Measurements from ENCODE around the gene B3GNT5.

Gene B3GNT5

GRCh38 chr3:183267140-183267539 is 14.1 kb downstream of the B3GNT5 start:
- TF ChIP-seq CTCF (IDR thresholded peaks at IDR 0.05; ENCODE audit: insufficient read depth, low read length): no peak
- no peak for TF ChIP-seq SPI1 (IDR thresholded peaks at IDR 0.05; ENCODE audit: borderline replicate concordance, low read depth)
- no peak for TF ChIP-seq POLR2AphosphoS5 (IDR thresholded peaks at IDR 0.05; ENCODE audit: low read depth)
- TF ChIP-seq REST (IDR thresholded peaks at IDR 0.05; ENCODE audit: insufficient replicate concordance, low read depth): no peak
- TF ChIP-seq GABPA (IDR thresholded peaks at IDR 0.05; ENCODE audit: low read depth): no peak
- no peak for DNase-seq (ENCODE audit: low read depth in 1 of 2, low spot score in 1 of 2)
- H3K27me3 ChIP-seq (ENCODE audit: insufficient read depth, poor library complexity, severe bottlenecking): no peaks in the 10 kb centered on the region
- H3K27ac ChIP-seq (replicated peaks): no peak overlapping the region
- H3K4me3 ChIP-seq (replicated peaks; ENCODE audit: insufficient read depth, low read length): no peak overlapping the region

GRCh38 chr3:183268366-183268765 is 15.3 kb downstream of the B3GNT5 start:
- TF ChIP-seq SPI1 (IDR thresholded peaks at IDR 0.05; ENCODE audit: borderline replicate concordance, low read depth) (no peak), POLR2AphosphoS5 (IDR thresholded peaks at IDR 0.05; ENCODE audit: low read depth) (no peak), REST (IDR thresholded peaks at IDR 0.05; ENCODE audit: insufficient replicate concordance, low read depth) (no peak), GABPA (IDR thresholded peaks at IDR 0.05; ENCODE audit: low read depth) (no peak), CTCF (IDR thresholded peaks at IDR 0.05; ENCODE audit: insufficient read depth, low read length) (no peak)
- H3K27ac ChIP-seq (replicated peaks): no peak overlapping the region
- DNase-seq (ENCODE audit: low read depth in 1 of 2, low spot score in 1 of 2): no peak
- H3K27me3 ChIP-seq (ENCODE audit: insufficient read depth, poor library complexity, severe bottlenecking): no peaks in the 10 kb centered on the region
- H3K4me3 ChIP-seq (replicated peaks; ENCODE audit: insufficient read depth, low read length): no peak overlapping the region

GRCh38 chr3:183269345-183269744 is 16.3 kb downstream of the B3GNT5 start:
- no peak for DNase-seq (ENCODE audit: low read depth in 1 of 2, low spot score in 1 of 2)
- Histone ChIP-seq H3K4me3 (replicated peaks; ENCODE audit: insufficient read depth, low read length) (no peak overlapping the region), H3K27me3 (ENCODE audit: insufficient read depth, poor library complexity, severe bottlenecking) (no peaks in the 10 kb centered on the region), H3K27ac (replicated peaks) (no peak overlapping the region)
- TF ChIP-seq SPI1 (IDR thresholded peaks at IDR 0.05; ENCODE audit: borderline replicate concordance, low read depth) (no peak), GABPA (IDR thresholded peaks at IDR 0.05; ENCODE audit: low read depth) (no peak), CTCF (IDR thresholded peaks at IDR 0.05; ENCODE audit: insufficient read depth, low read length) (no peak), REST (IDR thresholded peaks at IDR 0.05; ENCODE audit: insufficient replicate concordance, low read depth) (no peak)

Measured in HL-60 (cell line).